Fibroblast of skin of back (primary cell): ENCODE results near the gene ARSJ.
A peak's percentile ranks its signal among the peaks of the same experiment; 100 is the strongest.
"Not testable (repeated sequence)": the region's sequence is repeated elsewhere in the genome, so short reads cannot be mapped to it uniquely, and the experiment has no call there.

Experiments
- DNase-seq: peaks from one replicate; pipeline ENCODE4 v3.0.0-alpha.2; 2013

ARSJ gene

GRCh38 chr4:113957956-113958355, 21.5 kb downstream of the ARSJ start:
- DNase-seq: no peak

GRCh38 chr4:113955948-113956347, 23.5 kb downstream of the ARSJ start:
- no peak for DNase-seq

- no peak for DNase-seq
Measured at GRCh38 chr4:113955411-113955810, 24.0 kb downstream of the ARSJ start.

- DNase-seq: no peak
Measured at GRCh38 chr4:113953888-113954287, 25.6 kb downstream of the ARSJ start.

- DNase-seq: peak; percentile 67
Measured at GRCh38 chr4:113952452-113953029, 26.9 kb downstream of the ARSJ start.

GRCh38 chr4:113951263-113951662, 28.2 kb downstream of the ARSJ start:
- peak; percentile 43 for DNase-seq

- no peak for DNase-seq
Measured at GRCh38 chr4:113950207-113950606, 29.2 kb downstream of the ARSJ start.

- DNase-seq: no peak
Measured at GRCh38 chr4:113947484-113947883, 32.0 kb downstream of the ARSJ start.

- peak; percentile 81 for DNase-seq
Measured at GRCh38 chr4:113945906-113946305, 33.5 kb downstream of the ARSJ start.

- DNase-seq: peak; percentile 64
Measured at GRCh38 chr4:113943863-113944262, 35.6 kb downstream of the ARSJ start.

GRCh38 chr4:113943085-113943484, 36.4 kb downstream of the ARSJ start:
- no peak for DNase-seq

GRCh38 chr4:113941836-113942235, 37.6 kb downstream of the ARSJ start:
- no peak for DNase-seq

GRCh38 chr4:113940103-113940502, 39.3 kb downstream of the ARSJ start:
- not testable (repeated sequence) for DNase-seq

GRCh38 chr4:113935190-113935589, 44.3 kb downstream of the ARSJ start:
- DNase-seq: no peak

GRCh38 chr4:113924706-113925105, 54.7 kb downstream of the ARSJ start:
- not testable (repeated sequence) for DNase-seq

GRCh38 chr4:113921089-113921794, 58.2 kb downstream of the ARSJ start:
- peak; percentile 45 for DNase-seq

- peak; percentile 56 for DNase-seq
Measured at GRCh38 chr4:113919611-113920010, 59.8 kb downstream of the ARSJ start.

GRCh38 chr4:113919145-113919544, 60.3 kb downstream of the ARSJ start:
- no peak for DNase-seq

GRCh38 chr4:113908829-113909228, 70.6 kb downstream of the ARSJ start:
- DNase-seq: no peak

- no peak for DNase-seq
Measured at GRCh38 chr4:113907559-113907958, 71.9 kb downstream of the ARSJ start.

- no peak for DNase-seq
Measured at GRCh38 chr4:113905301-113905700, 74.1 kb downstream of the ARSJ start.

- no peak for DNase-seq
Measured at GRCh38 chr4:113904877-113905276, 74.6 kb downstream of the ARSJ start.

- no peak for DNase-seq
Measured at GRCh38 chr4:113901994-113902787, 77.3 kb downstream of the ARSJ start.
